SJSA1 (cell line): ENCODE results near the gene LAMA4. TPM values are rescaled to one million over a fixed set of nuclear protein-coding genes. Genes with fewer than 3 reads are reported as not detected.
A peak's percentile ranks its signal among the peaks of the same experiment; 100 is the strongest.

Source experiments
- DNase-seq, 2 experiments: peaks; one replicate each; pipeline ENCODE4 v3.0.0-alpha.2; 2015 to 2020; ENCODE audit warnings: low spot score in 2 of 2, low read depth in 1 of 2
- H3K27ac ChIP-seq: fragments of 250-450 bp; sonication (Bioruptor Pico); 2 replicates; pipeline ENCODE4 v1.5.1; 2020; ENCODE audit warnings: mild to moderate bottlenecking, moderate library complexity
- H3K27me3 ChIP-seq: fragments of 250-450 bp; sonication (Bioruptor Pico); replicated peaks from 2 replicates; pipeline ENCODE4 v1.5.1; 2020; ENCODE audit warnings: mild to moderate bottlenecking, moderate library complexity
- H3K36me3 ChIP-seq: fragments of 250-450 bp; sonication (Bioruptor Pico); 2 replicates; pipeline ENCODE4 v1.5.1; 2020; ENCODE audit warnings: mild to moderate bottlenecking
- H3K4me1 ChIP-seq: fragments of 250-450 bp; sonication (Bioruptor Pico); replicated peaks from 2 replicates; pipeline ENCODE4 v1.6.1; 2021; ENCODE audit warnings: mild to moderate bottlenecking
- H3K4me3 ChIP-seq: fragments of 250-450 bp; sonication (Bioruptor Pico); 2 replicates; pipeline ENCODE4 v1.5.1; 2020; ENCODE audit warnings: mild to moderate bottlenecking
- H3K9me3 ChIP-seq: fragments of 250-450 bp; sonication (Bioruptor Pico); replicated peaks from 2 replicates; pipeline ENCODE4 v1.5.1; 2020; ENCODE audit warnings: mild to moderate bottlenecking
- total RNA-seq: library from RNA; depleted of rRNA; stranded (reverse); fragments of >200 nt; shearing (Covaris generic); gene quantifications from 2 replicates; pipeline ENCODE4 v1.2.3, GENCODE V29; 2014

The LAMA4 gene
- total RNA-seq, 1 experiment from 2014 or later, result 1.8 TPM

DNA sequence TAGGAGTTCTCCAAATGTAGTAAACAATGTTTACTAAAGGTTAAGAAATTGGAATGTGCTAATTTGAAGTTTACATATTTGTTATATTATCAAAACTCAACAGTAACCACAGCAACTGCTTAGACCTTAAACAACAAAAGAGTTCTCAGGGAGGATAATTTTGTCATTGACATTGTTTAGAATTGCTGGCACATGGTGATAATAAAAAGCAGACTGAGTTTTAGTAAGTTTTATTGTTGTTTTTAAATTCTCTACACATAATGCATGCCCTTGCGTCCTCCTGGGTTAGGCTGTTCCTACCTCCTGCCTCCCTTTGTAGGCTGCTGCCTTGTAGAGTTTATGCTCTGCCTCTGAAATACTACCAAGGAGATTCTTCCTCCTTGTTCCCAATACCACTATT is 28.7 kb downstream of the LAMA4 start:
- Histone ChIP-seq H3K36me3 (no peaks in the 10 kb centered on the region), H3K9me3 (no peaks in the 10 kb centered on the region), H3K27ac (peak overlapping the region; percentile 9; the same call in 1 of the 2 replicates), H3K4me1 (peaks cover 47% of the 10 kb centered on the region), H3K4me3 (no peak overlapping the region), H3K27me3 (no peaks in the 10 kb centered on the region)
- DNase-seq, result peak in 1 of 2 experiments; percentile 77

DNA sequence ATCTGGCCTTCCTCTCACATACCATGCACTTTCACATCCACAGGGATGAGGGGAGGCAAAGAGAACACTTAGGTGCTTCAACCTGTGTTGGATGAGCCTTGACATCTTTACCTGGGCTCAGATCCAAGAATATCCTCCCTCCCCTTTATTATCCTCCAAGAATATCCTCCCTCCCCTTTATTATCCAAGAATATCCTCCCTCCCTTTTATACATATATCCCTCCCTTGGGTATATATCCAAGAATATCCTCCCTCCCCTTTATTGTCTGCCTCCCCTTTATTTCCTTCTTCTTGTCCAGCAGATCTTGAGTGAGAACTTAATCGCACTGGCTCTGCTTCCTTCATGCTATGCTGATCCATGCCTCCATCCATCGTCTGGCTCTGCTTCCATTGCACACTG is 30.3 kb downstream of the LAMA4 start:
- H3K9me3 ChIP-seq, result no peaks in the 10 kb centered on the region
- H3K4me3 ChIP-seq, result no peak overlapping the region
- H3K4me1 ChIP-seq, result peaks cover 47% of the 10 kb centered on the region
- no peak for DNase-seq
- no peaks in the 10 kb centered on the region for H3K36me3 ChIP-seq
- no peak overlapping the region for H3K27ac ChIP-seq
- no peaks in the 10 kb centered on the region for H3K27me3 ChIP-seq

DNA sequence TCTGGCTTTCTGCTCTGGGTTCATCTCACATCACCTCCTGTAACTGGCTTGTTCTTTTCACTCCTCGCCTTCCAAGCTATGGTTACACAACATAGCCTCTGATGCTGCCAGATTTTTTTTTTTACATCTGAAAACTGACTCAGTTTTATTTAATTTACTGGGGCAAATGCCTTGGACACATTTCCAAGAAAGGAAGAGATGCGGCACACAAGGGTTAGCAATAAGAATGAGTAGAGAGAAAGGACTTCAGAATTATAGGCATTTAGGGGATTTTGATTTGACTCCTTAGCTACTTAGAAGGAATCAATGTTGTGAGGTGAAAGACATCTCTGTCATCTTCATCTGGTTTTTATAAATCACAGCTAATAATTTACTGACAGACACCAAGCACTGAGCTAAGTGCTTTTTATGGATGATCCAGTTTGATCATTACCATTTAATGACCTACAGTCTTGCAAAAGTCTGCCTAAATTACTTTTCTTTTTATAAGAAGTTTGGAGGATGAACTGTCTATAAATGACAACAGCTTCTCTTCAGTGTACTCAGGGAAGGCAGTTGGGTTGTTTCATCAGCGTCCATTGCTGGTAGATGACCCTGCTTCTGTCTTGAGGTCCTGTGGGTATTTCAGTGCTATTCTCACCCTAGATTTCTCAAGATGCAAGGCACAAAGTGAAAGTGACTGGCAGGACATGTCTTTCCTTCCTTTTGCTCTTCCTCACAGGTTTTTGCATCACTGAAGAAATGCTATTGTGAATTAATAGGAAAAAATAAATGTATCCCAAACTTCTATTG is 31.1 kb downstream of the LAMA4 start:
- peaks cover 47% of the 10 kb centered on the region for H3K4me1 ChIP-seq
- no peaks in the 10 kb centered on the region for H3K27me3 ChIP-seq
- no peaks in the 10 kb centered on the region for H3K9me3 ChIP-seq
- H3K4me3 ChIP-seq, result no peak overlapping the region
- H3K36me3 ChIP-seq, result no peaks in the 10 kb centered on the region
- no peak for DNase-seq
- no peak overlapping the region for H3K27ac ChIP-seq

DNA sequence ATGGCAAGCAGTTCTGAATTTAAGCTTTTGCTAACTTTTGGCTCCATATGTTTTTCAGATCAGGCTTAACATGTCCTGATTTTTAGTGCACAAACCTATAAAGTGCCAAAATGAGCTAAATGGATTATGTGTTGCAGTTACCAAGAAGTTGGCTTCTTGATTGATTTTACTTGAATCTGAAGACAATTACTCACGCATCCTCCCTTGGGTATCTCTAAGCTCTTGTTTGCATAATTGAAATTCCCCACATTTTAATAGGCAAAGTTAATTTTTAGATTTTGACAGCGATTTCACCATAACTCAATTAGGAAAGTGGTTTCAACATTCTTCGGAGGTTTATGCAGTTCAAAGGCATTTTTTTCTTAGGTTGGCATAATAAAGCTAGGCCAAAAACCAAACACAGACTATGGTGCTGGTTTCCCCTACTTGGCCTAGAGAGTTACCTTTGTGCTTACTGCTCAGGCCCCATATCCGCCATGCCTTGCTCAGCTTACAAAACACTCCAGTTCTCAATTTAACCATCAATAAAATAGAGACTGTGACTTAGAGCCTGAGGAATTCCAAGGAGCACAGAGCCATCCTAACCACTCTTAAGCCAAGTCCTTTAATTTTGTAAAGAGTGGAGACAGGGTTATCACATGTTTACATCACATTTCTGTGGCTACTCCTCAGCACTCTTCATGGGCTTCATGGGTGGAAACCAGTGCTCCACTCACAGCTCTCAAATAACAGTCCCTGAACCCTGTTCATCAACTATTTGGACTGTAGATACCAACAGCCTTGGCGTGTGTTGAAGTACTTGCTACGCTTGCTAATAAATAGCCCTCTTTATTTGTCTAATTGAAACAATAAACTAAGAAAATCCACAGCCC is 32.1 kb downstream of the LAMA4 start:
- H3K36me3 ChIP-seq, result no peaks in the 10 kb centered on the region
- peak in 1 of 2 experiments; percentile 46 for DNase-seq
- peaks cover 47% of the 10 kb centered on the region for H3K4me1 ChIP-seq
- H3K4me3 ChIP-seq, result no peak overlapping the region
- H3K27ac ChIP-seq, result no peak overlapping the region
- no peaks in the 10 kb centered on the region for H3K27me3 ChIP-seq
- no peaks in the 10 kb centered on the region for H3K9me3 ChIP-seq

DNA sequence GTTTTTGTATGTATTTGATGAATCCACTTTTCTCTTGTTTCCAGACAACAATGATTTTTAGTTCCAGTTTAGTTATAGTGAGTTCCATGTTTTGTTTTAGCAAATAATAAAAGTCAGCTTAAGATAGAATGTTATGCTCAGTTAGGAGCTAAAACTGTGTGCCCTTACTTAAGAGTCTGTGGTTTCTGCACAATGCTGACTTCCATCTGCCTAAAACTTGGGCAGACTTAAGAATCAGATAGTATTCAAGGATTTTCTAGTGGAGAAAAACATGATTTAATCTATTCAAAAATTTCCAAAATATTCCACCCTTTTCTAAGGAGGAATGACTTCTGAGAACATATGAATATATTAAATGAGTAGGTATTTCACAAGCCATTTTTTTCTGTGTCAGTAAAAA is 32.8 kb downstream of the LAMA4 start:
- H3K27ac ChIP-seq, result no peak overlapping the region
- peaks cover 49% of the 10 kb centered on the region for H3K4me1 ChIP-seq
- DNase-seq, result no peak

DNA sequence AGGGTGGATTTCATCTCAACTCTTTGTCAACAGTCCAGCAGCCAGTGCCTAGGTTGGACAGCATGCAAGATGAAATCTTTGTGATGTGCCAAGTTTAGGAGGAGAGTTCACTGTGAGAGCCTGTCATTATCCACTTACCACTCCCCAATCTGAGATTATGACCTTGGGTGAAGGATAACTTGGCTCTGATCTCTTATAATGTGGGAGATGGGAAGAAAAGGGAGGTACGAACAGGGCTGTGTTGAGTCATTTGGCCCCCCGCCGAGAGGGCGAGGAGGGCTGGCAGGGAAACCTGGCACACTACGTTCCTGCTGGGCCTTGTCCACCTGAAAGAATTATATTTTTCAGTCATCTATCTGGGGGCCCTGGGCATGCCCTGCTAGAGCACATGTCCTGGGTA is 35.8 kb downstream of the LAMA4 start:
- H3K27ac ChIP-seq, result no peak overlapping the region

More for the DNA sequence above, 32.8 kb downstream of the LAMA4 start:
- Histone ChIP-seq H3K4me3 (no peak overlapping the region), H3K36me3 (no peaks in the 10 kb centered on the region), H3K27me3 (no peaks in the 10 kb centered on the region), H3K9me3 (no peaks in the 10 kb centered on the region)

DNA sequence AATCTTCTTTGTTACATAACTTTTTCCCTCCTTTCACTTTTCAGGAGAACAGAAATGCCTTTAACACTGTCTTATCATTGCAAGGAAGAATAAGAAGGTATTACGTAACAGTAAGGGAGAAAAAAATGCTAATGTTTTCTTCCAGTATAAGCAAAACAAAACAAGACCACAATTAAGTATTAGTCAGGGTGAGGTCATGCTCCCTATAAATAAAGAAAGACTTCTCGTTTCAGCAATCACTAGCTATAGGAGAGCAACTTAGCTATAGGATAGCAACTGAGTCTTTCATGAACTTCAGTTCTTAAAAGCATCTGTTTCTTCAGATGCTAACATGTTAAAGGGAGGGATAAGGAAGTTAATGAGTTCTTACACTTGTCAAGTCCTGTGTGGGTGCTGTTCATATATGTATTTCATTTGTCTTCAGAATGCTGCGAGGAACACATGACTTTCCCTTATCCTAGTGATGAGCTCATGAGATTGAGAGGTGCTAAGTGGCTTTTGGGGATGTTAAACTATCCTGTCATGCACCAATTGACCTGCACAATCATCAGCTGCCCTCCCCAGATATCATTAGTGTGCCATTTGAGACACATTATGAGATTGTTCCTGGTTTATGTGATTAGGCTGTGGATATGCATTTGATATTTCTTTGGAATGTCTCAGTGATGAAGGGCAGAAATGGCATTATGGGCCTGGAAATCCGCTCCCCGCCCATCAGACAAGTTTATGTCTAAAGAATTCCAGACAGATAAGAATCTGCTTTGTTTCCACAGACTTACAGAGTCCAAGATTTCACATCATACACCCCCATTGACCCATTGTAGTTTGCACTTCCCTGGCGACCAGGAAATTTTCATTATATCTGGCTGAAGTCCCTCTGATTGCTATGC is 37.5 kb downstream of the LAMA4 start:
- DNase-seq, result peak in 1 of 2 experiments; percentile 88
- Histone ChIP-seq H3K9me3 (no peaks in the 10 kb centered on the region), H3K27ac (peak overlapping the region; percentile 62), H3K4me1 (peaks cover 29% of the 10 kb centered on the region), H3K4me3 (no peak overlapping the region), H3K36me3 (no peaks in the 10 kb centered on the region), H3K27me3 (no peaks in the 10 kb centered on the region)

More for the DNA sequence above, 35.8 kb downstream of the LAMA4 start:
- H3K9me3 ChIP-seq, result no peaks in the 10 kb centered on the region
- no peaks in the 10 kb centered on the region for H3K27me3 ChIP-seq
- no peak overlapping the region for H3K4me3 ChIP-seq
- DNase-seq, result no peak
- H3K36me3 ChIP-seq, result no peaks in the 10 kb centered on the region
- H3K4me1 ChIP-seq, result peaks cover 46% of the 10 kb centered on the region

DNA sequence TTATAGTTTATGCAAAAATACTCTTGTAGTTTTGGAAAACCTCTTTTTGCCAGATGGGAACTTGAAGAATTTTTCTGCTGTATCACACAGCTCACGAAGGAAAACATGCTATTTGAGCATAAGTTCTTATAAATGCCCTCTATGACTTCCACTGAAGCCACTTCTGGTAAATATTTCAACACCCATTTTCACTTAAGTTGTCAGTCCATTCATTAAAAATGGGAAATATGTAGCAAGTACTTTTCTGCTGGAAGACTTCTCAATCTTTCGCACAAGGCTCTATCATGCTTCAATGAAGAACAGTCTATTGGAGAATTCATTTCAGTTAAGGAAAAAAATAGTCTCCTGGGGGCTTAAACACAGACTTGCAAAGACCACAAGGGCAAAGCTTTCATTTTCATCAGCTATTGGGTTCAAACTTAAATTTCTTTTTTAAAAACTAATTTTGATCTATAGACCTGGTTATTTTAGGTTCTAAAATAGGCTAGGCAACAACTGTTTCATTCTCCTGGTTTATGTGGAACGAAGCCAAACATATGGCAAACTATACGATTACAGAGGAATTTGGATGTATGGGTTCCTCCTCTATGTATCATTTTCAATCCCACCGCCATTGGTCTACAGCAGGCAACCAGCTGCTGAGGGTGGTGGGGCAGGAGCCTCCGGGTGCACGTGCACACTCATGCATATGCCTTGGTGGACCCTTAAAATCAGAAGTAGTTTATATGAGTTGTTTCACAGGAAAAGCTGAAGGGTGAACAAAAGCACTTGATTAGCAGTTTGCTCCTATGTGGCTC is 38.7 kb downstream of the LAMA4 start:
- Histone ChIP-seq H3K9me3 (no peaks in the 10 kb centered on the region), H3K4me1 (peaks cover 28% of the 10 kb centered on the region), H3K4me3 (no peak overlapping the region), H3K27ac (no peak overlapping the region), H3K27me3 (no peaks in the 10 kb centered on the region), H3K36me3 (no peaks in the 10 kb centered on the region)
- no peak for DNase-seq

DNA sequence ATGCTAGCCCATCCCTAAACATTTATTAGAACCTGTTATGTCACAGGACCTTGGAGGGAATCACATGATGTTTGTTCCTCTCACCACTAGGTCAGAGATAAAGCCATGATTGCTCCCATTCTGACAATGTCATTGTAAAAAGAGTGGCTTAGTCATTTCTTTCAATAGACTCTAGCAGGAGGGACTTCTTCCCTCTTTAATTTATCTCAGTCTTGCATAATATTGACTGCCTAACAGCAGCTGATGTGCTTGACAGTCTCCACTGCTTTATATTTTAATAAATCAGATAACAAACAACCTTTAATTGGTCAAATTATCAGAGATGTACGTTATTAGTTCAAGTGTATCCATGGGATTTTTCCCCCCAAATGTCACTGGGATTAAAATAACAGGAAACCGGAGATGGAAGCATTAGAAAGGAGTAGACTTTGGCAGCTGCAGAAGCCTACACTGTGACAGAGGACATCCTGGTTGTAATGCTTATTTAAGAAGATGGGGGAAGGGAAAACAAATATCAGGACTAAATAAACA is 39.6 kb downstream of the LAMA4 start:
- Histone ChIP-seq H3K4me3 (no peak overlapping the region), H3K36me3 (no peaks in the 10 kb centered on the region), H3K4me1 (peaks cover 28% of the 10 kb centered on the region), H3K9me3 (no peaks in the 10 kb centered on the region), H3K27me3 (no peaks in the 10 kb centered on the region), H3K27ac (no peak overlapping the region)
- peak in 1 of 2 experiments; percentile 27 for DNase-seq

DNA sequence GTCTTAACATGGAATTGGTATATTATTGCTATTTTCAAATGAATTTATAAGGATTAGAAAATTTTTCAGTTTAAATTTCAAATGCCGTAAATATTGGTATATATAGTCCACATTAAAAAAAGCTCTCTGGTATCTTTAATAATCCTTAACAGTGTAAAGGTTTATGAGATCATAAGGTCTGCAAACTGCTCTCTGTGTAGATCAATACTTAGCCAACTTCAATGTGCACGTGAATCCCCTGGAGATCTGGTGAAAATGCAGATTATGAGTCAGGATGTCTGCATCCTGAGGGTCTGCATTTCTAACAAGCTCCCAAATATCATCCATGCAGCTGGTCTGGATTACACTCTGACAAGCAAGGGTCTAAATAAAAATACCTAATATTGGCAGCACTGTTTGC is 43.5 kb downstream of the LAMA4 start:
- Histone ChIP-seq H3K4me1 (peaks cover 10% of the 10 kb centered on the region), H3K27ac (no peak overlapping the region), H3K36me3 (no peaks in the 10 kb centered on the region), H3K27me3 (no peaks in the 10 kb centered on the region), H3K9me3 (no peaks in the 10 kb centered on the region), H3K4me3 (no peak overlapping the region)
- no peak for DNase-seq

DNA sequence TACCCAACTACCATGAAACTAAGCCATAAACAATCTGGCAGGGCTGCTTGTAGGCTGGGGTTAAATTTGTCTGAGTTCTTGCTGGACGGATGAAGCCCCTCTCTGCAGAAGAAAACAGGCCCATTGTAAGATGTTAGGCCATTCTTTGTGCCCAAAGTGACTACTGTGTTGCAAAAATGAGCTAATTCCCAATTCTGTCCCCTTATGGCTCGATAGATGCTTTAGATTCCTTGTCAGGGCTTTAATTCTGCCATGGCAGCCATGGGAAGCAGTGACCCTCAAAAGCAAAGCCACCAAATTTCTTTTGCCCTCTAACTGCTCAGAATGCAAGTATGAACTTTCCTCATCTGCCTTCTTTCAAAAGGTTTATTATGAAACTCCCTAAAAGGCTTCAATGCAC is 45.2 kb downstream of the LAMA4 start:
- Histone ChIP-seq H3K27ac (no peak overlapping the region), H3K36me3 (no peaks in the 10 kb centered on the region), H3K4me1 (peaks cover 20% of the 10 kb centered on the region)

DNA sequence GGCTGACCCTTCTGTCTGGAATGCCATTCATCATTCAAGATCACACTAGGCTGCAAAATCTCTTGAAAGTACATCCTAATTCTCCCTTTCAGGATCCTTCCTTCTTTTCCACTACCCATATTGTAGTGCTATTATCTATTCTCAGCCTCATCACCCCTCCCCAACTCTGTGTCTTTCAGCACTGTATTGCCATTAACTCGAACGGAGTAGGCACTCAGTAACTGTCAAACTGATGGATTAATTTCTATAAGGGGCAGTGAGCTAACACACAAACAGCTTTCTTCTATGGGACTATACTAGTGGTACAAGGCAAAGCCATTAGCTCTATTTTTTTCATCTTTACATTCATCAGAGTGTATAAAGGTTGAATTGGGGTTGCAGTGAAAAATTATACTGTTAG is 46.6 kb downstream of the LAMA4 start:
- Histone ChIP-seq H3K27me3 (no peaks in the 10 kb centered on the region), H3K9me3 (no peaks in the 10 kb centered on the region), H3K36me3 (no peaks in the 10 kb centered on the region), H3K4me1 (peaks cover 33% of the 10 kb centered on the region), H3K4me3 (no peak overlapping the region), H3K27ac (no peak overlapping the region)
- no peak for DNase-seq

More for the DNA sequence above, 45.2 kb downstream of the LAMA4 start:
- Histone ChIP-seq H3K4me3 (no peak overlapping the region), H3K9me3 (no peaks in the 10 kb centered on the region), H3K27me3 (no peaks in the 10 kb centered on the region)
- DNase-seq, result no peak
